ENCODE results near the gene PPP1R9A. TPM values are rescaled to one million over a fixed set of nuclear protein-coding genes. Genes with fewer than 3 reads are reported as not detected.

PPP1R9A gene
- total RNA-seq, 1 donor from 2014 or later: 0.85 TPM

GRCh38 chr7:95242266-95242665, 334.9 kb downstream of the PPP1R9A start:
- Histone ChIP-seq H3K27me3 (no peaks in the 10 kb centered on the region), H3K4me3 (no peak overlapping the region), H3K27ac (no peak overlapping the region), H3K4me1 (no peaks in the 10 kb centered on the region), H3K9me3 (no peaks in the 10 kb centered on the region), H3K36me3 (no peaks in the 10 kb centered on the region)
- intact Hi-C loops (cut with DNase I): loop anchor here (10.0 kb wide), 1 partner anchor 787 kb away; no protein-coding TSS in a partner anchor
- TF ChIP-seq CTCF (IDR thresholded peaks at IDR 0.05): no peak
- DNase-seq (ENCODE audit: low spot score in 2 of 2): no peak

GRCh38 chr7:95244616-95245015, 337.2 kb downstream of the PPP1R9A start:
- H3K4me1 ChIP-seq: no peaks in the 10 kb centered on the region
- no peaks in the 10 kb centered on the region for H3K36me3 ChIP-seq
- H3K27ac ChIP-seq: no peak overlapping the region
- no peak for DNase-seq (ENCODE audit: low spot score in 2 of 2)
- H3K4me3 ChIP-seq: no peak overlapping the region
- H3K9me3 ChIP-seq: no peaks in the 10 kb centered on the region
- H3K27me3 ChIP-seq: no peaks in the 10 kb centered on the region
- intact Hi-C loops (cut with DNase I): loop anchor here (10.0 kb wide), 1 partner anchor 790 kb away; no protein-coding TSS in a partner anchor
- TF ChIP-seq CTCF (IDR thresholded peaks at IDR 0.05): no peak

GRCh38 chr7:95245828-95246500, 338.6 kb downstream of the PPP1R9A start:
- Histone ChIP-seq H3K4me3 (no peak overlapping the region), H3K9me3 (no peaks in the 10 kb centered on the region), H3K36me3 (no peaks in the 10 kb centered on the region), H3K27ac (no peak overlapping the region), H3K27me3 (no peaks in the 10 kb centered on the region), H3K4me1 (no peaks in the 10 kb centered on the region)
- TF ChIP-seq CTCF (IDR thresholded peaks at IDR 0.05): no peak
- DNase-seq (ENCODE audit: low spot score in 2 of 2): no peak
- intact Hi-C loops (cut with DNase I): loop anchor here (10.0 kb wide), 1 partner anchor 791 kb away; no protein-coding TSS in a partner anchor

- TF ChIP-seq CTCF (IDR thresholded peaks at IDR 0.05): peak; percentile 25 to 72 (median 43)
- intact Hi-C loops (cut with DNase I): loop anchor here (10.0 kb wide), 1 partner anchor 792 kb away; no protein-coding TSS in a partner anchor
- H3K27ac ChIP-seq: no peak overlapping the region
- peak overlapping the region in 1 of 2 donors; percentile 25 for H3K4me3 ChIP-seq
- no peak for DNase-seq (ENCODE audit: low spot score in 2 of 2)
- H3K4me1 ChIP-seq: no peaks in the 10 kb centered on the region
- H3K27me3 ChIP-seq: no peaks in the 10 kb centered on the region
- no peaks in the 10 kb centered on the region for H3K36me3 ChIP-seq
- H3K9me3 ChIP-seq: no peaks in the 10 kb centered on the region
These were observed 339.5 kb downstream of the PPP1R9A start for GRCh38 chr7:95246831-95247370.

GRCh38 chr7:95250571-95250970, 343.2 kb downstream of the PPP1R9A start:
- no peaks in the 10 kb centered on the region for H3K27me3 ChIP-seq
- no peaks in the 10 kb centered on the region for H3K36me3 ChIP-seq
- DNase-seq (ENCODE audit: low spot score in 2 of 2): no peak
- intact Hi-C loops (cut with DNase I): no loop called here
- no peaks in the 10 kb centered on the region for H3K4me1 ChIP-seq
- H3K27ac ChIP-seq: no peak overlapping the region
- TF ChIP-seq CTCF (IDR thresholded peaks at IDR 0.05): no peak
- no peak overlapping the region for H3K4me3 ChIP-seq
- no peaks in the 10 kb centered on the region for H3K9me3 ChIP-seq

All from ascending aorta (tissue), 2 donors.